Activated T-cell treated with anti-CD3 and anti-CD28 coated beads, Interleukin-2, amount 50 U/mL, for 24 hours (primary cell): ENCODE data around the gene GSTM1.
"Not testable (repeated sequence)": the region's sequence is repeated elsewhere in the genome, so short reads cannot be mapped to it uniquely, and the experiment has no call there.

ENCODE experiments used
- DNase-seq: peaks from one replicate; pipeline ENCODE4 v3.0.0-alpha.2; 2020
- H3K27ac Mint-ChIP-seq: 2 replicates; pipeline ENCODE4 v1.8.0; 2020; ENCODE audit warnings: mild to moderate bottlenecking, mixed read lengths
- H3K27me3 Mint-ChIP-seq: 2 replicates; pipeline ENCODE4 v1.8.0; 2020; ENCODE audit warnings: mixed read lengths
- H3K36me3 Mint-ChIP-seq: 2 replicates; pipeline ENCODE4 v1.8.0; 2020; ENCODE audit warnings: low read depth, mixed read lengths
- H3K4me1 Mint-ChIP-seq: 2 replicates; pipeline ENCODE4 v1.8.0; 2020; ENCODE audit warnings: low read depth, mixed read lengths
- H3K4me3 Mint-ChIP-seq: 2 replicates; pipeline ENCODE4 v1.8.0; 2020; ENCODE audit warnings: mild to moderate bottlenecking, moderate library complexity, mixed read lengths
- H3K9me3 Mint-ChIP-seq: 2 replicates; pipeline ENCODE4 v1.8.0; 2020; ENCODE audit warnings: mixed read lengths

Gene GSTM1

GRCh38 chr1:109655615-109656519, 31.8 kb upstream of the GSTM1 start, which contains the start of gene GSTM4:
Gene GSTM4, plus strand, starts transcription at chr1:109656099. Its CDS starts 291 bp downstream, at chr1:109656390.
- Mint-ChIP-seq H3K27me3 (peaks cover 4% of the 10 kb centered on the region), H3K27ac (peak within 1 kb of the TSS; percentile 91), H3K4me1 (peaks cover 17% of the 10 kb centered on the region), H3K9me3 (no peaks in the 10 kb centered on the region), H3K36me3 (peaks cover 15% of the 10 kb centered on the region), H3K4me3 (peak within 1 kb of the TSS; percentile 91)
- peak; percentile 86 for DNase-seq

GRCh38 chr1:109657395-109657794, 30.2 kb upstream of the GSTM1 start:
- Mint-ChIP-seq H3K36me3 (peaks cover 15% of the 10 kb centered on the region), H3K27ac (no peak overlapping the region), H3K4me1 (peaks cover 17% of the 10 kb centered on the region), H3K4me3 (peak overlapping the region; percentile 47), H3K9me3 (no peaks in the 10 kb centered on the region), H3K27me3 (no peaks in the 10 kb centered on the region)
- DNase-seq = no peak

GRCh38 chr1:109657970-109658369, 29.6 kb upstream of the GSTM1 start:
- H3K27ac Mint-ChIP-seq = no peak overlapping the region
- H3K4me1 Mint-ChIP-seq = peaks cover 17% of the 10 kb centered on the region
- H3K9me3 Mint-ChIP-seq = no peaks in the 10 kb centered on the region
- H3K27me3 Mint-ChIP-seq = no peaks in the 10 kb centered on the region
- DNase-seq = no peak
- no peak overlapping the region for H3K4me3 Mint-ChIP-seq
- H3K36me3 Mint-ChIP-seq = peaks cover 15% of the 10 kb centered on the region

GRCh38 chr1:109658533-109659042, 29.0 kb upstream of the GSTM1 start:
- no peak overlapping the region for H3K4me3 Mint-ChIP-seq
- H3K36me3 Mint-ChIP-seq = peaks cover 15% of the 10 kb centered on the region
- no peak for DNase-seq
- no peaks in the 10 kb centered on the region for H3K9me3 Mint-ChIP-seq
- H3K4me1 Mint-ChIP-seq = peaks cover 17% of the 10 kb centered on the region
- H3K27me3 Mint-ChIP-seq = no peaks in the 10 kb centered on the region
- H3K27ac Mint-ChIP-seq = no peak overlapping the region

GRCh38 chr1:109659145-109659544, 28.5 kb upstream of the GSTM1 start:
- H3K36me3 Mint-ChIP-seq = peaks cover 15% of the 10 kb centered on the region
- DNase-seq = no peak
- H3K4me1 Mint-ChIP-seq = peaks cover 17% of the 10 kb centered on the region
- no peaks in the 10 kb centered on the region for H3K9me3 Mint-ChIP-seq
- no peaks in the 10 kb centered on the region for H3K27me3 Mint-ChIP-seq
- H3K4me3 Mint-ChIP-seq = no peak overlapping the region
- H3K27ac Mint-ChIP-seq = peak overlapping the region; percentile 13

- Mint-ChIP-seq H3K36me3 (peaks cover 15% of the 10 kb centered on the region), H3K27ac (no peak overlapping the region), H3K27me3 (no peaks in the 10 kb centered on the region), H3K9me3 (no peaks in the 10 kb centered on the region), H3K4me1 (peaks cover 12% of the 10 kb centered on the region), H3K4me3 (no peak overlapping the region)
- no peak for DNase-seq
Observed at GRCh38 chr1:109659997-109660690, 27.5 kb upstream of the GSTM1 start.

GRCh38 chr1:109660691-109661026, 27.0 kb upstream of the GSTM1 start:
- not testable (repeated sequence) for H3K27me3 Mint-ChIP-seq, H3K27ac Mint-ChIP-seq, H3K9me3 Mint-ChIP-seq, DNase-seq, H3K4me3 Mint-ChIP-seq, H3K4me1 Mint-ChIP-seq
- peaks cover 15% of the 10 kb centered on the region for H3K36me3 Mint-ChIP-seq

- Mint-ChIP-seq H3K27ac (no peak overlapping the region), H3K4me1 (peaks cover 3% of the 10 kb centered on the region), H3K4me3 (no peak overlapping the region), H3K27me3 (no peaks in the 10 kb centered on the region), H3K36me3 (peaks cover 13% of the 10 kb centered on the region), H3K9me3 (no peaks in the 10 kb centered on the region)
- DNase-seq = no peak
Observed at GRCh38 chr1:109661391-109661790, 26.2 kb upstream of the GSTM1 start.

- Mint-ChIP-seq H3K4me1 (peaks cover 18% of the 10 kb centered on the region), H3K9me3 (no peaks in the 10 kb centered on the region), H3K36me3 (peaks cover 5% of the 10 kb centered on the region), H3K27ac (no peak overlapping the region), H3K27me3 (no peaks in the 10 kb centered on the region), H3K4me3 (no peak overlapping the region)
- no peak for DNase-seq
Observed at GRCh38 chr1:109664671-109665070, 22.9 kb upstream of the GSTM1 start.

GRCh38 chr1:109667452-109668122, 20.0 kb upstream of the GSTM1 start, which contains the start of gene GSTM2:
Gene GSTM2, plus strand, starts transcription at chr1:109668057. Its CDS starts 59 bp downstream, at chr1:109668116.
- peaks cover 23% of the 10 kb centered on the region for H3K4me1 Mint-ChIP-seq
- DNase-seq = peak; percentile 89
- no peaks in the 10 kb centered on the region for H3K27me3 Mint-ChIP-seq
- peak within 1 kb of the TSS; percentile 38 for H3K27ac Mint-ChIP-seq
- peak within 1 kb of the TSS; percentile 77 for H3K4me3 Mint-ChIP-seq
- H3K36me3 Mint-ChIP-seq = no peaks in the 10 kb centered on the region
- H3K9me3 Mint-ChIP-seq = no peaks in the 10 kb centered on the region

GRCh38 chr1:109668123-109668775, 19.4 kb upstream of the GSTM1 start:
- Mint-ChIP-seq H3K4me3 (peak overlapping the region; percentile 77), H3K4me1 (peaks cover 23% of the 10 kb centered on the region), H3K27ac (peak overlapping the region; percentile 38), H3K27me3 (no peaks in the 10 kb centered on the region), H3K36me3 (no peaks in the 10 kb centered on the region), H3K9me3 (no peaks in the 10 kb centered on the region)
- no peak for DNase-seq

GRCh38 chr1:109669246-109669948, 18.2 kb upstream of the GSTM1 start:
- no peak for DNase-seq
- Mint-ChIP-seq H3K36me3 (no peaks in the 10 kb centered on the region), H3K27me3 (no peaks in the 10 kb centered on the region), H3K4me1 (peaks cover 23% of the 10 kb centered on the region), H3K27ac (no peak overlapping the region), H3K4me3 (peak overlapping the region; percentile 34), H3K9me3 (no peaks in the 10 kb centered on the region)

GRCh38 chr1:109669949-109670302, 17.7 kb upstream of the GSTM1 start:
- H3K36me3 Mint-ChIP-seq, H3K27me3 Mint-ChIP-seq, DNase-seq, H3K9me3 Mint-ChIP-seq, H3K27ac Mint-ChIP-seq: not testable (repeated sequence)
- Mint-ChIP-seq H3K4me1 (peaks cover 23% of the 10 kb centered on the region), H3K4me3 (peak overlapping the region; percentile 34)
